ENCODE results near the gene BPNT1. TPM values are rescaled to one million over a fixed set of nuclear protein-coding genes. Genes with fewer than 3 reads are reported as not detected.
"Not testable (repeated sequence)": the region's sequence is repeated elsewhere in the genome, so short reads cannot be mapped to it uniquely, and the experiment has no call there.

The BPNT1 gene
- total RNA-seq, 1 experiment from 2014 or later: 13.6 TPM

DNA sequence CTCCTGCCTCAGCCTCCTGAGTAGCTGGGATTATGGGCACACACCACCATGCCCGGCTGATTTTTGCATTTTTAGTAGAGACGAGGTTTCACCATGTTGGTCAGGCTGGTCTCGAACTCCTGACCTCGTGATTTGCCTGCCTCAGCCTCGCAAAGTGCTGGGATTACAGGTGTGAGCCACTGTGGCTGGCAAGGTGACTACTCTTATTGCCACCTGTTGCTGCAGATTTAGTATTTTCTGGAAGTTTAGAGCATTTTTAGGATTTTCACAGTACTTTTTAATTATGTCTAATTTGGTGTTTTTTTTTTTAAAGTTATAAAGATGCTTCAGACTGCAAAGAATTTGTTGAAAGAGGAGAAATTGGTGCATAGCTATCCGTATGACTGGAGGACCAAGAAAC is 20.9 kb upstream of the BPNT1 start:
- not testable (repeated sequence) for DNase-seq; H3K18ac ChIP-seq (ENCODE audit: insufficient read length, low read depth, low read length); H3K23ac ChIP-seq (ENCODE audit: insufficient read length, low read depth, low read length); H3K9me3 ChIP-seq (ENCODE audit: control insufficient read depth, low read depth, low read length); H3K9ac ChIP-seq (ENCODE audit: extremely low read depth, insufficient read length, low read length); H2AFZ ChIP-seq (ENCODE audit: low read length); H3K4me3 Mint-ChIP-seq; H3K27ac ChIP-seq (ENCODE audit: insufficient read length, low read depth, low read length); H3K56ac ChIP-seq (ENCODE audit: insufficient read length, low read depth, low read length); H3K4me1 Mint-ChIP-seq; H3T11ph ChIP-seq (ENCODE audit: low read length); H3K14ac ChIP-seq (ENCODE audit: insufficient read depth, low read length); H3K27ac Mint-ChIP-seq; H2BK20ac ChIP-seq (ENCODE audit: low read depth, low read length, poor library complexity, severe bottlenecking); H2BK5ac ChIP-seq (ENCODE audit: insufficient read length, low read length); H3K4me2 ChIP-seq (ENCODE audit: insufficient read depth, insufficient read length, low read length); H4K5ac ChIP-seq (ENCODE audit: insufficient read length, low read depth, low read length); H3K27me3 ChIP-seq (ENCODE audit: insufficient read depth, low read length); H3K27me3 Mint-ChIP-seq (ENCODE audit: low read depth); H3K23me2 ChIP-seq (ENCODE audit: insufficient read length, low read depth, low read length, poor library complexity, severe bottlenecking); H4K91ac ChIP-seq (ENCODE audit: insufficient read length, low read depth, low read length); H3K79me2 ChIP-seq (ENCODE audit: insufficient read depth, low read length); H2BK12ac ChIP-seq (ENCODE audit: insufficient read length, low read depth, low read length); H3K4me1 ChIP-seq (ENCODE audit: insufficient read depth, low read length); H3K9me3 Mint-ChIP-seq; H3K79me1 ChIP-seq (ENCODE audit: insufficient read depth, low read depth, low read length, poor library complexity, severe bottlenecking); H2AK5ac ChIP-seq (ENCODE audit: insufficient read length, low read length); H2BK15ac ChIP-seq (ENCODE audit: low read depth, low read length); H4K20me1 ChIP-seq (ENCODE audit: control insufficient read depth, insufficient read depth, insufficient read length); H3K4ac ChIP-seq (ENCODE audit: low read depth, low read length); H4K8ac ChIP-seq (replicated peaks; ENCODE audit: insufficient read length, low read depth, low read length); H2BK120ac ChIP-seq (ENCODE audit: low read depth, low read length, poor library complexity, severe bottlenecking)
- no CpG with 5 or more reads among the region's 6 CpGs for WGBS (ENCODE audit: extremely low coverage, insufficient read length, low lambda C conversion rate)
- H3K36me3 Mint-ChIP-seq (ENCODE audit: insufficient read depth in 1 of 3, low read depth in 3 of 3): peaks cover 24 to 71% (median 68%) of the 10 kb centered on the region in 3 experiments; a peak in 6 of 7 replicates

Data from H9 (cell line).